Measurements from ENCODE around the gene LSM5. TPM values are rescaled to one million over a fixed set of nuclear protein-coding genes. Genes with fewer than 3 reads are reported as not detected.

LSM5 gene
- total RNA-seq, 1 experiment from 2014 or later = 108 TPM

DNA sequence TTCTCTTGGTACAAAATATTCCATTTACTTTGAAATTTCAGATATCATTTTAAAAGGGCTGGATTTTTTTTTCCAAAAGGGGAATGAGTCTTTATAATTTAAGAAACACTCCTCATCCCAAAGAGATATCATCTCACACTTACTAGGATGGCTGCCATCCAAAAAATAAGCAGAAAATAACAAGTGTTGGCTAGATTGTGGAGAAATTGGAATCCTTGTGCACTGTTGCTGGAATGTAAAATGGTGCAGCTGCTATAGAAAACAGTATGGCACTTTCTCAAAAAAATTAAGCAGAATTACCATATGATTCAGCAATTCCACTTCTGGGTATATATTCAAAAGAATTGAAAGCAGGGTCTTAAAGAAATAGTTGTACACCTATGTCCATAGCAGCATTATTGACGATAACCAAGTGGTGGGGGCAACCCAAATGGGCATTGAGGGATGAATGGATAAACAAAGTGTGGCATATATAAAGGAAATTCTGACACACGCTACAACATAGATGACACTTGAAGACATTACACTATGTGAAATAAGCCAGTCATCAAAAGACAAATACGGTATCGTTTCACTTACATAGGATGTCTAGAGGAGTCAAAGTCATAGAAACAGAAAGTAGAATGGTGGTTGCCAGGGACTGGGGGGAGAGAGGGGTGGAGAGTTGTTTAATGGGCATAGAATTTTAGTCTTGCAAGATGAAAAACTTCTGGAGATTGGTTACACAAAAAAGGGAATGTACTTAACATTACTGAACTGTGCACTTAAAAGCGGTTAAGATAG, 53.8 kb downstream of the LSM5 start:
- no peaks in the 10 kb centered on the region for H3K23me2 ChIP-seq (ENCODE audit: insufficient read length, low read depth, low read length, poor library complexity, severe bottlenecking)
- H3K56ac ChIP-seq (ENCODE audit: insufficient read length, low read depth, low read length) = no peak overlapping the region
- no peaks in the 10 kb centered on the region for H3K79me2 ChIP-seq (ENCODE audit: insufficient read depth, low read length)
- no peak overlapping the region for H2BK15ac ChIP-seq (ENCODE audit: low read depth, low read length)
- no peak overlapping the region for H2BK20ac ChIP-seq (ENCODE audit: low read depth, low read length, poor library complexity, severe bottlenecking)
- H3K9me3 ChIP-seq (ENCODE audit: control insufficient read depth, low read depth, low read length) = no peaks in the 10 kb centered on the region
- H3K4ac ChIP-seq (ENCODE audit: low read depth, low read length) = no peak overlapping the region
- Mint-ChIP-seq H3K4me3 (no peak overlapping the region), H3K4me1 (no peaks in the 10 kb centered on the region), H3K27me3 (ENCODE audit: low read depth) (peaks cover 19% of the 10 kb centered on the region), H3K9me3 (no peaks in the 10 kb centered on the region; a peak in 2 of 5 replicates), H3K27ac (no peak overlapping the region), H3K36me3 (ENCODE audit: insufficient read depth in 1 of 3, low read depth in 3 of 3) (no peaks in the 10 kb centered on the region)
- H3K27me3 ChIP-seq (ENCODE audit: insufficient read depth, low read length) = no peaks in the 10 kb centered on the region
- no peak overlapping the region for H4K5ac ChIP-seq (ENCODE audit: insufficient read length, low read depth, low read length)
- no peak overlapping the region for H2AFZ ChIP-seq (ENCODE audit: low read length)
- no peak overlapping the region for H2AK5ac ChIP-seq (ENCODE audit: insufficient read length, low read length)
- H3K14ac ChIP-seq (ENCODE audit: insufficient read depth, low read length) = no peak overlapping the region
- H4K8ac ChIP-seq (replicated peaks; ENCODE audit: insufficient read length, low read depth, low read length) = no peak overlapping the region
- H4K91ac ChIP-seq (ENCODE audit: insufficient read length, low read depth, low read length) = no peak overlapping the region
- H3K79me1 ChIP-seq (ENCODE audit: insufficient read depth, low read depth, low read length, poor library complexity, severe bottlenecking) = no peaks in the 10 kb centered on the region
- H3K27ac ChIP-seq (ENCODE audit: insufficient read length, low read depth, low read length) = no peak overlapping the region
- no peak overlapping the region for H2BK120ac ChIP-seq (ENCODE audit: low read depth, low read length, poor library complexity, severe bottlenecking)
- no CpG with 5 or more reads among the region's 5 CpGs for WGBS (ENCODE audit: extremely low coverage, insufficient read length, low lambda C conversion rate)
- H3T11ph ChIP-seq (ENCODE audit: low read length) = no peak overlapping the region
- no peak overlapping the region for H2BK12ac ChIP-seq (ENCODE audit: insufficient read length, low read depth, low read length)
- no peak overlapping the region for H3K4me2 ChIP-seq (ENCODE audit: insufficient read depth, insufficient read length, low read length)
- no peaks in the 10 kb centered on the region for H3K4me1 ChIP-seq (ENCODE audit: insufficient read depth, low read length)
- no peaks in the 10 kb centered on the region for H4K20me1 ChIP-seq (ENCODE audit: control insufficient read depth, insufficient read depth, insufficient read length)
- H3K23ac ChIP-seq (ENCODE audit: insufficient read length, low read depth, low read length) = no peak overlapping the region
- TF ChIP-seq, protein P1, sequence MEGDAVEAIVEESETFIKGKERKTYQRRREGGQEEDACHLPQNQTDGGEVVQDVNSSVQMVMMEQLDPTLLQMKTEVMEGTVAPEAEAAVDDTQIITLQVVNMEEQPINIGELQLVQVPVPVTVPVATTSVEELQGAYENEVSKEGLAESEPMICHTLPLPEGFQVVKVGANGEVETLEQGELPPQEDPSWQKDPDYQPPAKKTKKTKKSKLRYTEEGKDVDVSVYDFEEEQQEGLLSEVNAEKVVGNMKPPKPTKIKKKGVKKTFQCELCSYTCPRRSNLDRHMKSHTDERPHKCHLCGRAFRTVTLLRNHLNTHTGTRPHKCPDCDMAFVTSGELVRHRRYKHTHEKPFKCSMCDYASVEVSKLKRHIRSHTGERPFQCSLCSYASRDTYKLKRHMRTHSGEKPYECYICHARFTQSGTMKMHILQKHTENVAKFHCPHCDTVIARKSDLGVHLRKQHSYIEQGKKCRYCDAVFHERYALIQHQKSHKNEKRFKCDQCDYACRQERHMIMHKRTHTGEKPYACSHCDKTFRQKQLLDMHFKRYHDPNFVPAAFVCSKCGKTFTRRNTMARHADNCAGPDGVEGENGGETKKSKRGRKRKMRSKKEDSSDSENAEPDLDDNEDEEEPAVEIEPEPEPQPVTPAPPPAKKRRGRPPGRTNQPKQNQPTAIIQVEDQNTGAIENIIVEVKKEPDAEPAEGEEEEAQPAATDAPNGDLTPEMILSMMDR (conservative IDR thresholded peaks at IDR 0.05) = no peak
- H2BK5ac ChIP-seq (ENCODE audit: insufficient read length, low read length) = no peak overlapping the region
- no peak for DNase-seq
- H3K9ac ChIP-seq (ENCODE audit: extremely low read depth, insufficient read length, low read length) = no peak overlapping the region
- H3K18ac ChIP-seq (ENCODE audit: insufficient read length, low read depth, low read length) = no peak overlapping the region

Other genes with a start within 250 kb of the LSM5 start
- gene AVL9, start 5.1 kb upstream of the LSM5 start, total RNA-seq (2021) = 35.0 and 38.7 TPM in 2 replicates

Data from H9 (cell line).